Measurements from ENCODE around the gene CACNA2D2.

Gene CACNA2D2

DNA sequence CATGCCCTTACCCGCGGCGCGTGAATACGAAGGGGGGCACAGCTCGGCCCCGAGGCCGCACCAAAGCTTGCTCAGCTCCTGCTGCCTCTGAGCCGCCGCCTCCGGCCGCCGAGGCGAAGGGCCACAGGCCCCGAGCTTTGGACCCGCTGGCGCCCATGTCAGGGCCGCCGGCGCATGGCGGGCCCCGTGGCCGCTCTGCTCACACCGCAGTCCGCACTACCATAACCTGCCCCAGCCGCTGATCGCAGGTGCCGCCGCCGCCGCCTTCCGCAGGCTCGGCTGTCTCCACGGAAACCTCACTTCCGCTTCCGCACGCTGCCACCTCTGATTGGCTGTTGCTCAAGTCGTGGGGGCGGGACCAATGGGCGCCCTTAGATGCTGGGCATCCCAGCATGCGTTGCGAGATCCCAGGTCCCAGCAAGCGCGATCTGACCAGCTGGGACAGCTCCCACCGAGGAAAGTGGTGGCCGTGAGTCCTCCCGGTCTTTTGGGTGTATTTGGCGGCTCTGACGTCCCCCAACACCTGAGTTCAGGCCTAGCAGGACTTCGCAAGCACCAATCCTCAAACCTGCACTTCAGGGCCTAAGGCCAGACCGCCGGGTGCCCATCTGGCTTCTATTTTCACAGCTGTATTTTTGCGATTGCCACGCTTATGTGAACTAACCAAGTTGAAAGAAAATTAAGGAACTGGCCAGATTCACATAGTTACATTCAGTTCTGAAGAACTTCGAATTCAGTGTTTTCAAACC, 175.3 kb downstream of the CACNA2D2 start, which contains the start of gene TUSC2 (continued):
- no peak for TF ChIP-seq ZFP3 (tag by site-specific recombination; IDR thresholded peaks at IDR 0.05; ENCODE audit: low read depth)
- TF ChIP-seq ZNF138 (tag by site-specific recombination; IDR thresholded peaks at IDR 0.05; ENCODE audit: borderline replicate concordance) = no peak
- no peak for TF ChIP-seq GLIS2 (tag by site-specific recombination; IDR thresholded peaks at IDR 0.05)
- TF ChIP-seq GLIS1 (tag by site-specific recombination; IDR thresholded peaks at IDR 0.05) = no peak
- TF ChIP-seq, protein P1, sequence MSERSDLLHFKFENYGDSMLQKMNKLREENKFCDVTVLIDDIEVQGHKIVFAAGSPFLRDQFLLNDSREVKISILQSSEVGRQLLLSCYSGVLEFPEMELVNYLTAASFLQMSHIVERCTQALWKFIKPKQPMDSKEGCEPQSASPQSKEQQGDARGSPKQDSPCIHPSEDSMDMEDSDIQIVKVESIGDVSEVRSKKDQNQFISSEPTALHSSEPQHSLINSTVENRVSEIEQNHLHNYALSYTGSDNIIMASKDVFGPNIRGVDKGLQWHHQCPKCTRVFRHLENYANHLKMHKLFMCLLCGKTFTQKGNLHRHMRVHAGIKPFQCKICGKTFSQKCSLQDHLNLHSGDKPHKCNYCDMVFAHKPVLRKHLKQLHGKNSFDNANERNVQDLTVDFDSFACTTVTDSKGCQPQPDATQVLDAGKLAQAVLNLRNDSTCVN (tag by site-specific recombination; optimal IDR thresholded peaks at IDR 0.05) = peak; percentile 64
- peak; percentile 53; the same call in 1 of the 2 replicates for TF ChIP-seq REST (tag by site-specific recombination; IDR thresholded peaks at IDR 0.05)
- 0 out of 2 replicates have a peak, but pooled peaks have one; percentile 15 for TF ChIP-seq ZXDB (tag by site-specific recombination; IDR thresholded peaks at IDR 0.05)
- no peak for TF ChIP-seq ZNF324 (tag by site-specific recombination; IDR thresholded peaks at IDR 0.05)
- no peak for TF ChIP-seq ZNF677 (tag by site-specific recombination; IDR thresholded peaks at IDR 0.05)
- TF ChIP-seq ZNF133 (tag by site-specific recombination; IDR thresholded peaks at IDR 0.05) = no peak
- no peak for TF ChIP-seq ZNF24 (tag by site-specific recombination; IDR thresholded peaks at IDR 0.05)
- no peak for TF ChIP-seq ZNF391 (tag by site-specific recombination; IDR thresholded peaks at IDR 0.05; ENCODE audit: borderline replicate concordance, low read depth)
- no peak for TF ChIP-seq ZNF433 (tag by site-specific recombination; IDR thresholded peaks at IDR 0.05; ENCODE audit: low read depth)
- peak; percentile 67 for TF ChIP-seq ZNF600 (tag by site-specific recombination; IDR thresholded peaks at IDR 0.05)
- TF ChIP-seq, protein P2, sequence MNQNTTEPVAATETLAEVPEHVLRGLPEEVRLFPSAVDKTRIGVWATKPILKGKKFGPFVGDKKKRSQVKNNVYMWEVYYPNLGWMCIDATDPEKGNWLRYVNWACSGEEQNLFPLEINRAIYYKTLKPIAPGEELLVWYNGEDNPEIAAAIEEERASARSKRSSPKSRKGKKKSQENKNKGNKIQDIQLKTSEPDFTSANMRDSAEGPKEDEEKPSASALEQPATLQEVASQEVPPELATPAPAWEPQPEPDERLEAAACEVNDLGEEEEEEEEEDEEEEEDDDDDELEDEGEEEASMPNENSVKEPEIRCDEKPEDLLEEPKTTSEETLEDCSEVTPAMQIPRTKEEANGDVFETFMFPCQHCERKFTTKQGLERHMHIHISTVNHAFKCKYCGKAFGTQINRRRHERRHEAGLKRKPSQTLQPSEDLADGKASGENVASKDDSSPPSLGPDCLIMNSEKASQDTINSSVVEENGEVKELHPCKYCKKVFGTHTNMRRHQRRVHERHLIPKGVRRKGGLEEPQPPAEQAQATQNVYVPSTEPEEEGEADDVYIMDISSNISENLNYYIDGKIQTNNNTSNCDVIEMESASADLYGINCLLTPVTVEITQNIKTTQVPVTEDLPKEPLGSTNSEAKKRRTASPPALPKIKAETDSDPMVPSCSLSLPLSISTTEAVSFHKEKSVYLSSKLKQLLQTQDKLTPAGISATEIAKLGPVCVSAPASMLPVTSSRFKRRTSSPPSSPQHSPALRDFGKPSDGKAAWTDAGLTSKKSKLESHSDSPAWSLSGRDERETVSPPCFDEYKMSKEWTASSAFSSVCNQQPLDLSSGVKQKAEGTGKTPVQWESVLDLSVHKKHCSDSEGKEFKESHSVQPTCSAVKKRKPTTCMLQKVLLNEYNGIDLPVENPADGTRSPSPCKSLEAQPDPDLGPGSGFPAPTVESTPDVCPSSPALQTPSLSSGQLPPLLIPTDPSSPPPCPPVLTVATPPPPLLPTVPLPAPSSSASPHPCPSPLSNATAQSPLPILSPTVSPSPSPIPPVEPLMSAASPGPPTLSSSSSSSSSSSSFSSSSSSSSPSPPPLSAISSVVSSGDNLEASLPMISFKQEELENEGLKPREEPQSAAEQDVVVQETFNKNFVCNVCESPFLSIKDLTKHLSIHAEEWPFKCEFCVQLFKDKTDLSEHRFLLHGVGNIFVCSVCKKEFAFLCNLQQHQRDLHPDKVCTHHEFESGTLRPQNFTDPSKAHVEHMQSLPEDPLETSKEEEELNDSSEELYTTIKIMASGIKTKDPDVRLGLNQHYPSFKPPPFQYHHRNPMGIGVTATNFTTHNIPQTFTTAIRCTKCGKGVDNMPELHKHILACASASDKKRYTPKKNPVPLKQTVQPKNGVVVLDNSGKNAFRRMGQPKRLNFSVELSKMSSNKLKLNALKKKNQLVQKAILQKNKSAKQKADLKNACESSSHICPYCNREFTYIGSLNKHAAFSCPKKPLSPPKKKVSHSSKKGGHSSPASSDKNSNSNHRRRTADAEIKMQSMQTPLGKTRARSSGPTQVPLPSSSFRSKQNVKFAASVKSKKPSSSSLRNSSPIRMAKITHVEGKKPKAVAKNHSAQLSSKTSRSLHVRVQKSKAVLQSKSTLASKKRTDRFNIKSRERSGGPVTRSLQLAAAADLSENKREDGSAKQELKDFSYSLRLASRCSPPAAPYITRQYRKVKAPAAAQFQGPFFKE (tag by site-specific recombination; IDR thresholded peaks at IDR 0.05; ENCODE audit: borderline replicate concordance) = no peak
- TF ChIP-seq ZNF311 (tag by site-specific recombination; IDR thresholded peaks at IDR 0.05; ENCODE audit: borderline replicate concordance) = no peak
- no peak for TF ChIP-seq ZNF768 (tag by site-specific recombination; IDR thresholded peaks at IDR 0.05)
- no peak for TF ChIP-seq ZSCAN5A (tag by site-specific recombination; IDR thresholded peaks at IDR 0.05)
- TF ChIP-seq PRDM1 (tag by site-specific recombination; IDR thresholded peaks at IDR 0.05) = no peak
- no peak for TF ChIP-seq CTCF (tag by site-specific recombination; IDR thresholded peaks at IDR 0.05)
- TF ChIP-seq ZBTB20 (tag by site-specific recombination; IDR thresholded peaks at IDR 0.05) = 0 out of 2 replicates have a peak, but pooled peaks have one; percentile 51
- TF ChIP-seq KLF1 (tag by site-specific recombination; IDR thresholded peaks at IDR 0.05) = no peak

Measured in HEK293 (cell line).